Colon (tissue), 2 donors: Measurements from ENCODE around the gene ANO10.
"Not testable (repeated sequence)": the region's sequence is repeated elsewhere in the genome, so short reads cannot be mapped to it uniquely, and the experiment has no call there.

ENCODE experiments used
- FAIRE-seq: peaks from 2 replicates; lab custom pipeline; 2012; peaks lifted over from hg19 to GRCh38; lab: Jason Lieb, UNC
- donor health status: control.
- donor health status: control.

The ANO10 gene

DNA sequence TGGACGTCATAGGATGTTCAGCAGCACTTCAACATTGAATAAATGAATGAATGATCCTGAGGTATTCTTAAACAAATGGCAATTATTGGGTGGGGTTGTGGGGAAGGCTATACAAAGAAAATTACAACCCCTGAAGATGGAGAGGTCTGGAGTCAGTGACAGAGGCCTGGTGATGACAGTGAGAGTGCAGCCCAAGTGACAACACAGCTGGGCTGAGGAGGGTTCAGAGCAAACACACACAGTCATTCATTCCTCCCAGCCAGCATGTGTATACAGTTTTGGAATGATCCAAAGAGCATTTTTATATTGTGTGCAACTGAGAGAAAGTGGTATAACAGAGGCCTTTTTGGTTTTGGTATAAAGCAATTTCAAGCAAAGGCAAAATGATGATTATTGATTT lies 148.1 kb downstream of the ANO10 start:
- no peak for FAIRE-seq

- FAIRE-seq = no peak
Measured at GRCh38 chr3:43473244-43473643, 148.6 kb downstream of the ANO10 start.

DNA sequence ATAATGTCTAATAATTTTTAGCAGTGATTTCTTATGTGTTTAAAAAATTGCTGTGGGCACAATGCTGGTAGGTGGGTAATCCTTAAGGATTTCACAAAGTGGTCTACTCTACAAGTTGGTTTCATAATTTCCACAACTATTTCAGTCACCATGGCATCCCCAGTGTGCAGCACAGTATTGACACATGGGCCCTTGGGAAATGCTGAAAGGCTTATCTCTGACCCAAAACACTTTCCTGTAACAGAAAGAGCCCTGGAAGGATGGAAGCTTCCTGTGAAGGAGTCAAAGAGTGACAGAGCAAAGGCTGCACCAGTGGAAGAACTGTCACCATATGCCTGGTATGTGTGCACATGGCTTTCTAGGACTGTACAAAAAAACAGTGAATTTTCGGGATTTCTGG lies 153.7 kb downstream of the ANO10 start:
- FAIRE-seq = no peak

DNA sequence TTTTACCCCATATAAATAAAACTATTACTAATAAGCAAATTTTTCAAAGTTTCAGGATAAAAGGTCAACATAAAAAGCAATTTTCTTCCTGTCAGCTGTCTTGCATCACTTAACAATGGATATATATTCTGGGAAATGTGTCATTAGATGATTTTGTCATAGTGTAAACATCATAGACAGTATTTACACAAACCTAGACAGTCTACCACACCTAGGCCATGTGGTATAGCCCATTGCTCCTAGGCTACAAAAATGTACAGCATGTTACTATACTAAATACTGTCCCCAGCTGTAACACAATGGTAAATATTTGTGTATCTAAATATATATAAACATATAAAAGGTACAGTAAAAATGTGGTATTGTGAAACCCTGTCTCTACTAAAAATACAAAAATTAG lies 156.7 kb downstream of the ANO10 start:
- no peak for FAIRE-seq

DNA sequence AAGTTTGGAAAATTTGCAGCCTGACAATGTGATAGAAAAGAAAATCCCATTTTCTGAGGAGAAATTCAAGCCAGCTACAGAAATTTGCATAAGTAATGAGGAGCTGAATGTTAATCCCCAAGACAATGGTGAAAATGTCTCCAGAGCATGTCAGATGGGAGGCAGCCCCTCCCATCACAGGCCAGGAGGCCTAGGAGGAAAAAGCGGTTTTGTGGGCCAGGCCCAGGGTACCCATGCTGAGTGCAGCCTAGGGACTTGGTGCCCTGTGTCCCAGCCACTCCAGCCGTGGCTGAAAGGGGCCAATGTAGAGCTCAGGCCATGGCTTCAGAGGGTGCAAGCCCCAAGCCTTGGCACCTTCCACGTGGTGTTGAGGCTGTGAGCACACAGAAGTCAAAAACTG lies 159.2 kb downstream of the ANO10 start:
- not testable (repeated sequence) for FAIRE-seq

DNA sequence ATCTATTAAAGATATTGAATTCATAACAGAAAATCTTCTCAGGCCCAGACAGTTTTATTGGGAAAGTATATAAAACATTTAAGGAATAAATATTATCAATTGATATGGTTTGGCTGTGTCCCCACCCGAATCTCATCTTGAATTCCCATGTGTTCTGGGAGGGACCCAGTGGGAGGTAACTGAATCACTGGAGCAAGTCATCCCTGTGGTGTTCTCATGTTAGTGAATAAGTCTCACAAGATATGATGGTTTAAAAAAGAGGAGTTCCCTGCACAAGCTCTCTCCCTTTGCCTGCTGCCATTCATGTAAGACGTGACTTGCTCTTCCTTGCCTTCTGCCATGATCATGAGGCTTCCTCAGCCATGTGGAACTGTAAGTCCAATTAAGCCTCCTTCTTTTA lies 160.5 kb downstream of the ANO10 start:
- no peak for FAIRE-seq

- not testable (repeated sequence) for FAIRE-seq
Measured at GRCh38 chr3:43457038-43457437, 164.8 kb downstream of the ANO10 start.

DNA sequence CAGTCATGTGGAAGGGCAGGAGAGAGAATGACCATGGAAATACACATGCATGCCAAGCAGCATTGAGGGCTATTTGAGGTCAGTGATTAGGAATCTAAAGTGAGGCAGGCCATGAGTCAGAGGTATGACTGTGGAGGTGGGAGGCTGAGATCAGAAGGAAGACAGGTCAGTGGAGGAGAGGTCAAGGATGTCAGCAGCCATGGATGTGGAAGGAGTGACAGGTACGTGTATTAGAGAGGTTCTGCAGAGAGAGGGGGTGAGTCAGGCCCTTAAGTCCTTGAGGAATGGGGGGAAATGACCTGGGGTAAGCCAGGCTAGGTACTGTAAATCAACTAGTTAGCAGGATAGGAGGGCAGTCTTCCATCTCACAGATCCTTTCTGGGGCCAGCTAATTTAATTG lies 166.6 kb downstream of the ANO10 start:
- FAIRE-seq = no peak

GRCh38 chr3:43453981-43454380 lies 167.8 kb downstream of the ANO10 start:
- FAIRE-seq = no peak

DNA sequence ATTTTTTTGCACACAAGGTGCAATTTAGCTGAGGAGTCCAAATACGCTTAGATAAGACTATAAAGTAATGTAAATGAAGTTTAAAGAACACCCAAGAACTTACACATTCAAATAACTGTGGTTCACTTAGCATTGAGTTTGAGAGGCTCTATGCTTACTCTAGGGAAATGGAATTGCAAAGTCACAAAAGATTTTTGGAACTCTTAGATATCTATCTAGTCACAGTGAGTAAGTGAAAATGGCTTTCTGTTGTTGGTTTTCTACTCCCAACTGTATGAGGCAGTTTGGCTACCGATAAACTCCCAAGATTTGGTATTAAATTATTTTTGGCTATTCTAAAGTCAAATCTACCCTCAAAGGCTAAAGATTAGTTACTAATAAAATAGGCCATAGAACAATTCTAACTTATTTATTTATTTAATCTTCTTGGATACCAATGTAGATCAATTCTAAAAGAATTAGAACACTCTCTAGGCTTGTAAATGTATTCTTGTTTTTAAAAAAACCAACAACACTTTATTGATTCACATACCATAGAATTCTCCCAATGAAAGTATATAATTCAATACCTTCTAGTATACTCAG lies 170.0 kb downstream of the ANO10 start:
- FAIRE-seq = no peak

- FAIRE-seq = no peak
Measured at GRCh38 chr3:43448098-43448497, 173.7 kb downstream of the ANO10 start.

GRCh38 chr3:43445820-43446219 lies 176.0 kb downstream of the ANO10 start:
- FAIRE-seq = no peak

GRCh38 chr3:43442872-43443395 lies 178.9 kb downstream of the ANO10 start:
- FAIRE-seq = no peak

GRCh38 chr3:43436507-43437140 lies 185.2 kb downstream of the ANO10 start:
- no peak for FAIRE-seq

DNA sequence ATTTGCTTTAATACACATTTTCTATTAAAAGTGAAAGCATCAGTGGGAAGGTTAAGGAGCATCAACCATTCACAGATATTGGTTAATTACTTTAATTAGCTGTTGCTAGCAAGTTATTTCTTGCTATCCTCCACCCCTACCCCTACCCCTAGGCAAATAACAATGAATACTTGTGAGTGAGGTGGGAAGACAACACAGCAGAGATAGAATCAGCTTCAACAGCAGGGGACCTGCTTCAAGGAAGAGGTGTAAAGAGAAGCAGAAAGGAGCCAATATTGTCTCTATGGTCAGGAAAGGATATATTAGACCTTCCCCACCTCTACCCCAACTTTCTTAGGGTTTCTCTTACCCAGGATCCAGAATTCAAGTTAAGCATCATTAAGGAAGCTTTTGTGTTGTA lies 186.1 kb downstream of the ANO10 start:
- FAIRE-seq = no peak

DNA sequence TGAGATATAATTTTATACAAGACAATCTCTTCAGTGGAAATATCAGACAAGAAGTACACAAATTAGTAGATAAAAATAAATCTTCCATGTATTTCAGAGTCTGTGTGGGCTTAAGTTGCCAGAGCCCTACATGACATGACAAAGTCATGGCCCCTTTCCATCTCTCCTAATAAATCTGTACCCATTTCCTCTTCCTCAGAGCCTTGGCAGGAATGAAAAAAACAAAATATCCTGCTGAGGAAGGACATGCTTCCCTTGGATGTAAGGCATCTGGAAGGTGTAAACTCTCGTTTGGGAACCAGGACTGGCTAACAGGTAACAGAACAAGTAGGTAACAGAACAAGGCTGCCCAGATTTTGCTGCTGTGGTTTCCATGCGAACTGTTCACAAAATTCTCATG lies 187.4 kb downstream of the ANO10 start:
- FAIRE-seq = no peak

- FAIRE-seq = no peak
Measured at GRCh38 chr3:43432462-43432861, 189.3 kb downstream of the ANO10 start.

DNA sequence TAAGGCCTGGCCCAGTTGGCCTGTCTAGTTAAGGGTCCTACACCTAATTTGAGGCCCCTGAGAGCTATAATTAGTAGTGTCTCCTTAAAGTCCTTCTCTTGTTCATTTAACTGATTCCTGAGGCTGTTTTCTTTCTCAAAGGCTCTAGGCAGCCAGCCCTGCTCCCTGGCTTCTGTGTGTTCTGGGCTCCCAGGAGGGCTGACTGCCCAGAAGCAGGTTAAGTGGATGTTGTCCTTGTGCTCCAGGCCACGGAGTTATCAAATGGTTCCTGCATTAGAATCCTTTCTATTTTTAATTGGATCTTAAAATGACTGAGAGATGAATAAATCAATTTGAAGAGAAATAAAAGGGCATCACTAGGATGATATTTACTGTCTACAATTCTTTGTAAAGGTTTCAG lies 195.4 kb downstream of the ANO10 start:
- FAIRE-seq = no peak

GRCh38 chr3:43425829-43426228 lies 196.0 kb downstream of the ANO10 start:
- no peak for FAIRE-seq

- FAIRE-seq = no peak
Measured at GRCh38 chr3:43423639-43424038, 198.2 kb downstream of the ANO10 start.

GRCh38 chr3:43423142-43423541 lies 198.7 kb downstream of the ANO10 start:
- no peak for FAIRE-seq

- no peak for FAIRE-seq
Measured at GRCh38 chr3:43418601-43419272, 203.1 kb downstream of the ANO10 start.

- FAIRE-seq = no peak
Measured at GRCh38 chr3:43417133-43417532, 204.7 kb downstream of the ANO10 start.

- no peak for FAIRE-seq
Measured at GRCh38 chr3:43415088-43415487, 206.7 kb downstream of the ANO10 start.
